Measurements from ENCODE around the gene UAP1L1.
A peak's percentile ranks its signal among the peaks of the same experiment; 100 is the strongest.
"Not testable (repeated sequence)": the region's sequence is repeated elsewhere in the genome, so short reads cannot be mapped to it uniquely, and the experiment has no call there.

UAP1L1 gene

GRCh38 chr9:137057545-137057944, 19.8 kb upstream of the UAP1L1 start:
- DNase-seq: no peak

- DNase-seq: no peak
Measured at GRCh38 chr9:137058521-137059234, 18.6 kb upstream of the UAP1L1 start.

GRCh38 chr9:137062384-137062783, 14.9 kb upstream of the UAP1L1 start:
- no peak for DNase-seq

- not testable (repeated sequence) for DNase-seq
Measured at GRCh38 chr9:137062798-137063197, 14.5 kb upstream of the UAP1L1 start.

- no peak for DNase-seq
Measured at GRCh38 chr9:137063311-137064026, 13.8 kb upstream of the UAP1L1 start.

GRCh38 chr9:137064027-137064879, 13.1 kb upstream of the UAP1L1 start:
- peak; percentile 49 for DNase-seq

GRCh38 chr9:137064880-137065164, 12.5 kb upstream of the UAP1L1 start:
- DNase-seq: no peak

- no peak for DNase-seq
Measured at GRCh38 chr9:137065336-137065967, 11.9 kb upstream of the UAP1L1 start.

- no peak for DNase-seq
Measured at GRCh38 chr9:137066096-137066861, 11.0 kb upstream of the UAP1L1 start.

- peak; percentile 86 for DNase-seq
Measured at GRCh38 chr9:137067860-137068538, 9.3 kb upstream of the UAP1L1 start.

GRCh38 chr9:137068539-137069507, 8.5 kb upstream of the UAP1L1 start:
- DNase-seq: no peak

GRCh38 chr9:137069508-137070091, 7.7 kb upstream of the UAP1L1 start:
- no peak for DNase-seq

- peak; percentile 84 for DNase-seq
Measured at GRCh38 chr9:137070201-137070905, 7.0 kb upstream of the UAP1L1 start, which contains the start of gene SAPCD2. TSS of gene SAPCD2 (minus strand) at chr9:137070557. CDS start at chr9:137070460, 97 bp downstream.

- DNase-seq: no peak
Measured at GRCh38 chr9:137070906-137071275, 6.4 kb upstream of the UAP1L1 start.

- no peak for DNase-seq
Measured at GRCh38 chr9:137071282-137071681, 6.0 kb upstream of the UAP1L1 start.

GRCh38 chr9:137073992-137074399, 3.3 kb upstream of the UAP1L1 start:
- no peak for DNase-seq

GRCh38 chr9:137074657-137075274, 2.6 kb upstream of the UAP1L1 start:
- DNase-seq: no peak

- no peak for DNase-seq
Measured at GRCh38 chr9:137075275-137075775, 2.0 kb upstream of the UAP1L1 start.

- no peak for DNase-seq
Measured at GRCh38 chr9:137076636-137077009, 694 bp upstream of the UAP1L1 start.
